ENCODE measurements around the gene PSG6.

- TF ChIP-seq CTCF (IDR thresholded peaks at IDR 0.05; ENCODE audit: insufficient read depth, low read length) (no peak), GABPA (IDR thresholded peaks at IDR 0.05; ENCODE audit: low read depth) (no peak), POLR2AphosphoS5 (IDR thresholded peaks at IDR 0.05; ENCODE audit: low read depth) (no peak), REST (IDR thresholded peaks at IDR 0.05; ENCODE audit: insufficient replicate concordance, low read depth) (no peak)
Observed at GRCh38 chr19:42872608-42873007, 45.1 kb downstream of the PSG6 start.
